Smooth muscle cell (in vitro differentiated cells): ENCODE measurements around the gene TMEM132A. TPM values are rescaled to one million over a fixed set of nuclear protein-coding genes. Genes with fewer than 3 reads are reported as not detected.
A peak's percentile ranks its signal among the peaks of the same experiment; 100 is the strongest.

Source experiments
- DNase-seq: peaks from one replicate; lab custom pipeline; 2025; ENCODE audit not compliant: unreplicated experiment; lab: John Stamatoyannopoulos, UW
- H2AFZ ChIP-seq: fragments of 200-600 bp; sonication (generic); 2 replicates; pipeline ENCODE4 v1.6.0; 2016; ENCODE audit warnings: antibody characterized with exemption, low read depth, mild to moderate bottlenecking
- H3F3A ChIP-seq: fragments of 200-600 bp; sonication (generic); 2 replicates; pipeline ENCODE4 v1.6.0; 2017; ENCODE audit warnings: antibody characterized with exemption, low read depth
- H3K27ac ChIP-seq: fragments of 200-600 bp; sonication (generic); 2 replicates; pipeline ENCODE4 v1.5.1; 2016; ENCODE audit warnings: low read depth, mild to moderate bottlenecking
- H3K27me3 ChIP-seq: fragments of 200-600 bp; sonication (generic); 2 replicates; pipeline ENCODE4 v1.6.1; 2016; ENCODE audit warnings: low read depth, mild to moderate bottlenecking
- H3K36me3 ChIP-seq: fragments of 200-600 bp; sonication (generic); 2 replicates; pipeline ENCODE4 v1.5.1; 2016; ENCODE audit warnings: low read depth
- H3K4me1 ChIP-seq: fragments of 200-600 bp; sonication (generic); 2 replicates; pipeline ENCODE4 v1.5.1; 2016; ENCODE audit warnings: low read depth
- H3K4me2 ChIP-seq: fragments of 200-600 bp; sonication (generic); 2 replicates; pipeline ENCODE4 v1.6.0; 2016; ENCODE audit warnings: mild to moderate bottlenecking
- H3K4me3 ChIP-seq: fragments of 200-600 bp; sonication (generic); 2 replicates; pipeline ENCODE4 v1.5.1; 2016; ENCODE audit warnings: mild to moderate bottlenecking
- H3K79me2 ChIP-seq: fragments of 200-600 bp; sonication (generic); 2 replicates; pipeline ENCODE4 v1.6.0; 2016; ENCODE audit warnings: low read depth, mild to moderate bottlenecking
- H3K9ac ChIP-seq: fragments of 200-600 bp; sonication (generic); 2 replicates; pipeline ENCODE4 v1.6.0; 2016; ENCODE audit warnings: low read depth
- H3K9me3 ChIP-seq: fragments of 200-600 bp; sonication (generic); replicated peaks from 2 replicates; pipeline ENCODE4 v1.5.1; 2016; ENCODE audit warnings: low read depth
- H4K20me1 ChIP-seq: fragments of 200-600 bp; sonication (generic); 2 replicates; pipeline ENCODE4 v1.6.0; 2016; ENCODE audit warnings: low read depth
- WGBS: methylation state at CpG from one replicate; pipeline ENCODE4 v1.1.7; 2016; ENCODE audit warnings: low lambda C conversion rate; 5-methylcytosine and 5-hydroxymethylcytosine counted together
- polyA plus RNA-seq: library from polyadenylated mRNA; unstranded; fragments of >200 nt; fragmentation: Nextera tagmentation; extraction: Ambion mirVana; gene quantifications from 2 replicates; pipeline ENCODE4 v1.2.1, GENCODE V29; 2016
- total RNA-seq: library from RNA; depleted of rRNA; stranded (reverse); fragments of >200 nt; gene quantifications from 2 replicates; pipeline ENCODE4 v1.2.3, GENCODE V29; 2014
- TF ChIP-seq, protein P1 (sequence below): fragments of 200-600 bp; sonication (generic); IDR thresholded peaks from 2 replicates; pipeline ENCODE4 v1.5.1; 2017; ENCODE audit warnings: borderline replicate concordance, mild to moderate bottlenecking, antibody characterized with exemption; ENCODE audit not compliant: insufficient read depth, poor library complexity, severe bottlenecking

Gene TMEM132A
- total and polyA plus RNA-seq, 2 experiments from 2014 or later = 40.7 to 91.3 TPM

GRCh38 chr11:60942970-60943565 is 18.8 kb downstream of the TMEM132A start:
- 81% methylated on average over 9 of the region's 9 CpGs for WGBS
- TF ChIP-seq, protein P1, sequence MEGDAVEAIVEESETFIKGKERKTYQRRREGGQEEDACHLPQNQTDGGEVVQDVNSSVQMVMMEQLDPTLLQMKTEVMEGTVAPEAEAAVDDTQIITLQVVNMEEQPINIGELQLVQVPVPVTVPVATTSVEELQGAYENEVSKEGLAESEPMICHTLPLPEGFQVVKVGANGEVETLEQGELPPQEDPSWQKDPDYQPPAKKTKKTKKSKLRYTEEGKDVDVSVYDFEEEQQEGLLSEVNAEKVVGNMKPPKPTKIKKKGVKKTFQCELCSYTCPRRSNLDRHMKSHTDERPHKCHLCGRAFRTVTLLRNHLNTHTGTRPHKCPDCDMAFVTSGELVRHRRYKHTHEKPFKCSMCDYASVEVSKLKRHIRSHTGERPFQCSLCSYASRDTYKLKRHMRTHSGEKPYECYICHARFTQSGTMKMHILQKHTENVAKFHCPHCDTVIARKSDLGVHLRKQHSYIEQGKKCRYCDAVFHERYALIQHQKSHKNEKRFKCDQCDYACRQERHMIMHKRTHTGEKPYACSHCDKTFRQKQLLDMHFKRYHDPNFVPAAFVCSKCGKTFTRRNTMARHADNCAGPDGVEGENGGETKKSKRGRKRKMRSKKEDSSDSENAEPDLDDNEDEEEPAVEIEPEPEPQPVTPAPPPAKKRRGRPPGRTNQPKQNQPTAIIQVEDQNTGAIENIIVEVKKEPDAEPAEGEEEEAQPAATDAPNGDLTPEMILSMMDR = no peak

GRCh38 chr11:60944490-60945294 is 20.4 kb downstream of the TMEM132A start:
- Histone ChIP-seq H3K79me2 (no peaks in the 10 kb centered on the region), H3K4me3 (no peak overlapping the region), H3F3A (no peaks in the 10 kb centered on the region), H3K4me1 (no peaks in the 10 kb centered on the region), H3K27ac (no peak overlapping the region), H3K27me3 (peaks cover 11% of the 10 kb centered on the region), H3K9ac (no peak overlapping the region), H2AFZ (no peak overlapping the region), H3K36me3 (no peaks in the 10 kb centered on the region), H3K4me2 (no peak overlapping the region), H3K9me3 (no peaks in the 10 kb centered on the region), H4K20me1 (no peaks in the 10 kb centered on the region)
- TF ChIP-seq, protein P1 = peak; percentile 16
- WGBS = 86% methylated on average over 11 of the region's 11 CpGs
- DNase-seq = no peak

More at GRCh38 chr11:60942970-60943565, 18.8 kb downstream of the TMEM132A start:
- H2AFZ ChIP-seq = no peak overlapping the region
- H3K27me3 ChIP-seq = no peaks in the 10 kb centered on the region
- no peak overlapping the region for H3K4me3 ChIP-seq
- no peaks in the 10 kb centered on the region for H3F3A ChIP-seq
- no peak overlapping the region for H3K9ac ChIP-seq
- no peaks in the 10 kb centered on the region for H3K4me1 ChIP-seq
- no peaks in the 10 kb centered on the region for H3K9me3 ChIP-seq
- H3K36me3 ChIP-seq = no peaks in the 10 kb centered on the region
- H3K79me2 ChIP-seq = no peaks in the 10 kb centered on the region
- no peak for DNase-seq
- H3K4me2 ChIP-seq = no peak overlapping the region
- H4K20me1 ChIP-seq = no peaks in the 10 kb centered on the region
- H3K27ac ChIP-seq = no peak overlapping the region

DNA sequence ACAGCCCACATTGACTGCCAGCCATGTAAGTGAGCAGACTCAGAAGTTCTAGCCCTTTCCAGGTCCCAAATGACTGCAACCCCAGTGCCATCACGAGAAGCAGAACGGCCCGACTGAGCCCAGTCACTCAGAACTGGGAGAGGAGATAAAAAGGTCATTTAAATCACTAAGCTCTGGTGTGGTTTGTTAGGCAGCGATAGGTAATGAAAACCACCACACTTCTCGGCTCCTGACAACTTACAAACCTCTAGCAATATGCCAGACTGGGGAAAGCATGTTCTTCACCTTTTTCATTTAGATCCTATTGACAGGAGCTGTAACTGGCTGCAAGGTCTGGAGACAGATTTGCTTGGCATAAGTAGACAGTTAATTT is 21.0 kb downstream of the TMEM132A start:
- H3K4me3 ChIP-seq = no peak overlapping the region
- H4K20me1 ChIP-seq = no peaks in the 10 kb centered on the region
- H3K9ac ChIP-seq = no peak overlapping the region
- 82% methylated on average over 5 of the region's 5 CpGs for WGBS
- TF ChIP-seq, protein P1 = no peak
- no peak overlapping the region for H2AFZ ChIP-seq
- no peaks in the 10 kb centered on the region for H3K36me3 ChIP-seq
- DNase-seq = no peak
- H3K4me2 ChIP-seq = no peak overlapping the region
- H3K79me2 ChIP-seq = no peaks in the 10 kb centered on the region
- H3K27me3 ChIP-seq = peaks cover 17% of the 10 kb centered on the region
- H3K4me1 ChIP-seq = no peaks in the 10 kb centered on the region
- no peak overlapping the region for H3K27ac ChIP-seq
- no peaks in the 10 kb centered on the region for H3F3A ChIP-seq
- no peaks in the 10 kb centered on the region for H3K9me3 ChIP-seq
